ENCODE measurements around the gene YAF2.

Gene YAF2

DNA sequence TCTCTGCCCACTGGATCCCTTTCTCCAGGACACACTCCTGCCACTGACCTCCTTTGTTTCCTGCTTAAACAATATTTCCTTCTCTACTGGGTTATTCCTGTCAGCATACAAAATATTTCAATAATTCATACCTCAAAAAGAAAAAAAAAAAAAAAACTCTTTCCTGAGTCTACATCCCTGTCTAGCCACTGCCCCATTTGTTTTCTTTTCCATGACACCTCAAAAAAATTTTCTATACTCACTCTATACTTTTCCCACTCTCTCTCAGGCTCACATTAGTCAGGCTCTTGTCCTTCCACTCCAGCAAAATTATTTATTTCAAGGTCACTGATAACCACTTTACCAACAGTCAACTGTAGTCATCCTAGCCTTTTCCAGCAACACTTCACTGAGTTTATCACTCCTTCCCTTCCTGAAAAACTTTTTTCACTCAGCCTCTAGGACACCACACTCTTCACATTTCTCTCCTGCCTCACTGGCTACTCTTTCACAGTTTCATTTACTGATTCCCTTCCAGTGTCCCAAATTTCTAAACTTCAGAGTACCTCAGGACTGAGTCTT, 64.0 kb downstream of the YAF2 start:
- intact Hi-C loops (cut with DNase I; ENCODE audit: low total_unique reads), result no loop called here

DNA sequence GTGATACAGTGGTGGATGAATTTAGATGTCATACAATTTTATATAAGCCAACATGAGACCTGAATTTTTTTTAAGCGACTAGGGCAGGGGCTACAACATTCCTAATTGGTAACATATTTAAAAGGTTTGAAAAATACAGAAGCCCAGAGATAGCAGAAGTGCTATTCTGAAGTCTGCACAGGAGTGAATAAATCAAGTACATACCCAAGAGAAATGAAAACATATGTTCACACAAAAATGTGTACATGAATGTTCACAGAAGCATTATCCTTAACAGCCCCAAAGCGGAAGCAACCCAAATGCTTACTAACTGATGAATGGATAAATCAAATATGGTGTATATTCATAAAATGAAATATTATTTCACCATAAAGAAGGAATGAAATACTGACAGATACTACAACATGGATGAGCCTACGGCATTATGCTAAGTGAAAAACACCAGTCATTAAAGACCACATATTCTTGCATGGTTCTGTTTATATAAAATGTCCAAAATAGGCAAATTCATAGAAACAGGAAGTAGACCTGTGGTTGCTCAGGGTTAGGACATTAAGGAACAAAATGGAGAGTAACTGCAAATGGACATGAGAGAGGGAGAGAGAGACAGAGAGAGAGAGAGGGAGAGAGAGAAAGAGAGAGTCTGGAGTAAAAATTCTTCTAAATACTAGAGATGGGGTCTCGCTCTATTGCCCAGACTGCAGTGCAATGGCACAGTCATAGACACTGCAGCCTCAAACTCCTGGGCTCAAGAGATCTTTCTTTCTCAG, 65.4 kb downstream of the YAF2 start:
- intact Hi-C loops (cut with DNase I; ENCODE audit: low total_unique reads), result no loop called here
- no peaks in the 10 kb centered on the region for H3K27me3 ChIP-seq

More for the DNA sequence above, 64.0 kb downstream of the YAF2 start:
- DNase-seq, result no peak
- TF ChIP-seq CTCF (IDR thresholded peaks at IDR 0.05), result no peak
- Histone ChIP-seq H3K27ac (no peak overlapping the region), H3K36me3 (peaks cover 0 to 9% (median 7%) of the 10 kb centered on the region in 3 donors), H3K4me1 (no peaks in the 10 kb centered on the region), H3K9me3 (no peaks in the 10 kb centered on the region), H3K27me3 (no peaks in the 10 kb centered on the region), H3K4me3 (no peak overlapping the region)

GRCh38 chr12:42167711-42168110, 70.3 kb downstream of the YAF2 start:
- no peak for DNase-seq
- no peaks in the 10 kb centered on the region for H3K9me3 ChIP-seq
- TF ChIP-seq CTCF (IDR thresholded peaks at IDR 0.05), result no peak
- H3K4me3 ChIP-seq, result no peak overlapping the region
- intact Hi-C loops (cut with DNase I; ENCODE audit: low total_unique reads), result no loop called here
- H3K36me3 ChIP-seq, result peaks cover 0 to 9% (median 0%) of the 10 kb centered on the region in 3 donors
- H3K27me3 ChIP-seq, result no peaks in the 10 kb centered on the region
- peaks cover 0 to 8% (median 3%) of the 10 kb centered on the region in 4 donors for H3K4me1 ChIP-seq
- no peak overlapping the region for H3K27ac ChIP-seq

More for the DNA sequence above, 65.4 kb downstream of the YAF2 start:
- Histone ChIP-seq H3K4me3 (no peak overlapping the region), H3K27ac (no peak overlapping the region), H3K36me3 (peaks cover 0 to 9% (median 7%) of the 10 kb centered on the region in 3 donors), H3K9me3 (no peaks in the 10 kb centered on the region), H3K4me1 (no peaks in the 10 kb centered on the region)
- no peak for DNase-seq
- no peak for TF ChIP-seq CTCF (IDR thresholded peaks at IDR 0.05)

GRCh38 chr12:42166501-42166900, 71.5 kb downstream of the YAF2 start:
- no peak for TF ChIP-seq CTCF (IDR thresholded peaks at IDR 0.05)
- Histone ChIP-seq H3K27ac (no peak overlapping the region), H3K36me3 (peaks cover 0 to 9% (median 0%) of the 10 kb centered on the region in 3 donors), H3K4me1 (peaks cover 0 to 14% (median 4%) of the 10 kb centered on the region in 4 donors), H3K27me3 (no peaks in the 10 kb centered on the region), H3K9me3 (no peaks in the 10 kb centered on the region), H3K4me3 (no peak overlapping the region)
- intact Hi-C loops (cut with DNase I; ENCODE audit: low total_unique reads), result no loop called here
- DNase-seq, result no peak

GRCh38 chr12:42163913-42164312, 74.1 kb downstream of the YAF2 start:
- intact Hi-C loops (cut with DNase I; ENCODE audit: low total_unique reads), result no loop called here
- Histone ChIP-seq H3K4me1 (peaks cover 0 to 14% (median 4%) of the 10 kb centered on the region in 4 donors), H3K27me3 (no peaks in the 10 kb centered on the region), H3K4me3 (no peak overlapping the region), H3K9me3 (no peaks in the 10 kb centered on the region), H3K27ac (no peak overlapping the region), H3K36me3 (peaks cover 0 to 16% (median 13%) of the 10 kb centered on the region in 3 donors)
- DNase-seq, result no peak
- no peak for TF ChIP-seq CTCF (IDR thresholded peaks at IDR 0.05)
